HCT116 (cell line): ENCODE results near the gene ACTN3.

Experiments used
- CTCF ChIP-seq, 3 experiments: fragments of 200-600 bp in 1 of 3; sonication (generic) in 1 of 3; IDR thresholded peaks in 2 of 3; conservative IDR thresholded peaks in 1 of 3; 2 replicates each; pipeline ENCODE4 v1.5.1; 2012 to 2017; ENCODE audit warnings: low read depth in 2 of 3, low read length in 2 of 3, antibody characterized with exemption in 1 of 3, borderline replicate concordance in 1 of 3, control low read depth in 1 of 3, mild to moderate bottlenecking in 1 of 3, mixed read lengths in 1 of 3, mixed run types in 1 of 3, moderate library complexity in 1 of 3; ENCODE audit not compliant: insufficient read depth in 1 of 3
- EGR1 ChIP-seq: IDR thresholded peaks from 2 replicates; pipeline ENCODE4 v1.6.1; 2012; ENCODE audit warnings: low read depth
- EZH2phosphoT487 ChIP-seq: fragments of 200-600 bp; IDR thresholded peaks from 2 replicates; pipeline ENCODE4 v1.6.1; 2018; ENCODE audit warnings: antibody characterized with exemption, borderline replicate concordance
- MAX ChIP-seq: IDR thresholded peaks from 2 replicates; pipeline ENCODE4 v1.6.1; 2012
- POLR2AphosphoS5 ChIP-seq: IDR thresholded peaks from 2 replicates; pipeline ENCODE4 v1.6.1; 2011; ENCODE audit warnings: mild to moderate bottlenecking, low read depth, low read length, moderate library complexity
- YY1 ChIP-seq: IDR thresholded peaks from 2 replicates; pipeline ENCODE4 v1.6.1; 2011; ENCODE audit warnings: low read length, low read depth, moderate library complexity, mild to moderate bottlenecking; ENCODE audit not compliant: insufficient replicate concordance; ENCODE audit errors: extremely low read depth
- ZFX ChIP-seq: fragments of 450-650 bp; IDR thresholded peaks from 2 replicates; pipeline ENCODE4 v1.6.1; 2017

- TF ChIP-seq CTCF (IDR thresholded peaks at IDR 0.05 in 2 of 3, conservative IDR thresholded peaks at IDR 0.05 in 1 of 3; ENCODE audit: borderline replicate concordance in 1 of 3, insufficient read depth in 1 of 3, low read depth in 2 of 3, low read length in 2 of 3), result no peak
- no peak for TF ChIP-seq MAX
- TF ChIP-seq YY1, result no peak
- TF ChIP-seq ZFX, result no peak
- no peak for TF ChIP-seq EZH2phosphoT487
- TF ChIP-seq EGR1, result no peak
- TF ChIP-seq POLR2AphosphoS5, result no peak
Observed at GRCh38 chr11:66539170-66539869, 7.4 kb upstream of the ACTN3 start.
